ENCODE results near the gene ASTN2.

DNA sequence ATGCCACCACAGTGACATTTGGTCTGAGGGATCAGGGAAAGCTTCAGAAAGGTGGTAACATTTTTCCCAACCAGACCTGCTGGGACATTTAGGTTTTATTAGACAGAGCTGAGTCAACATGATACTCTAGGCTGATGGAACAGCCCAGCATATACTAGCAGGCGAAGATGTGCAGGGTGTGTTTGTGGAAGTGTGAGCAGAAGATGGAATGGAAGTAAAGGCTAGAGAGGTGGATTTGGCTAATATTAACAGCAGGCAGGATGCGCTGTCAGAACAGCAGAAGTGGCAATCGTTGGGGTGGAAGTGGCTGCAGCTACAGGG is 340.6 kb downstream of the ASTN2 start:
- TF ChIP-seq RBBP5 (conservative IDR thresholded peaks at IDR 0.05): no peak
- TF ChIP-seq, protein P1, sequence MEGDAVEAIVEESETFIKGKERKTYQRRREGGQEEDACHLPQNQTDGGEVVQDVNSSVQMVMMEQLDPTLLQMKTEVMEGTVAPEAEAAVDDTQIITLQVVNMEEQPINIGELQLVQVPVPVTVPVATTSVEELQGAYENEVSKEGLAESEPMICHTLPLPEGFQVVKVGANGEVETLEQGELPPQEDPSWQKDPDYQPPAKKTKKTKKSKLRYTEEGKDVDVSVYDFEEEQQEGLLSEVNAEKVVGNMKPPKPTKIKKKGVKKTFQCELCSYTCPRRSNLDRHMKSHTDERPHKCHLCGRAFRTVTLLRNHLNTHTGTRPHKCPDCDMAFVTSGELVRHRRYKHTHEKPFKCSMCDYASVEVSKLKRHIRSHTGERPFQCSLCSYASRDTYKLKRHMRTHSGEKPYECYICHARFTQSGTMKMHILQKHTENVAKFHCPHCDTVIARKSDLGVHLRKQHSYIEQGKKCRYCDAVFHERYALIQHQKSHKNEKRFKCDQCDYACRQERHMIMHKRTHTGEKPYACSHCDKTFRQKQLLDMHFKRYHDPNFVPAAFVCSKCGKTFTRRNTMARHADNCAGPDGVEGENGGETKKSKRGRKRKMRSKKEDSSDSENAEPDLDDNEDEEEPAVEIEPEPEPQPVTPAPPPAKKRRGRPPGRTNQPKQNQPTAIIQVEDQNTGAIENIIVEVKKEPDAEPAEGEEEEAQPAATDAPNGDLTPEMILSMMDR (IDR thresholded peaks at IDR 0.05 in 2 of 3, conservative IDR thresholded peaks at IDR 0.05 in 1 of 3; ENCODE audit: control insufficient read depth in 2 of 3, extremely low read depth in 1 of 3, insufficient read depth in 1 of 3, low read depth in 3 of 3, low read length in 3 of 3): no peak
- no peak for TF ChIP-seq REST (IDR thresholded peaks at IDR 0.05; ENCODE audit: low read depth, low read length)
- TF ChIP-seq MYC (IDR thresholded peaks at IDR 0.05; ENCODE audit: insufficient read depth, insufficient read length, insufficient replicate concordance, low read length, severe bottlenecking): no peak
- no peak for TF ChIP-seq IKZF1 (conservative IDR thresholded peaks at IDR 0.05)
- TF ChIP-seq, protein P2, sequence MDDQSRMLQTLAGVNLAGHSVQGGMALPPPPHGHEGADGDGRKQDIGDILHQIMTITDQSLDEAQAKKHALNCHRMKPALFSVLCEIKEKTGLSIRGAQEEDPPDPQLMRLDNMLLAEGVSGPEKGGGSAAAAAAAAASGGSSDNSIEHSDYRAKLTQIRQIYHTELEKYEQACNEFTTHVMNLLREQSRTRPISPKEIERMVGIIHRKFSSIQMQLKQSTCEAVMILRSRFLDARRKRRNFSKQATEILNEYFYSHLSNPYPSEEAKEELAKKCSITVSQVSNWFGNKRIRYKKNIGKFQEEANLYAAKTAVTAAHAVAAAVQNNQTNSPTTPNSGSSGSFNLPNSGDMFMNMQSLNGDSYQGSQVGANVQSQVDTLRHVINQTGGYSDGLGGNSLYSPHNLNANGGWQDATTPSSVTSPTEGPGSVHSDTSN (IDR thresholded peaks at IDR 0.05; ENCODE audit: insufficient replicate concordance, low read depth, low read length): no peak
- TF ChIP-seq RAD21 (IDR thresholded peaks at IDR 0.05; ENCODE audit: insufficient read depth, low read depth, low read length): no peak
- TF ChIP-seq NRF1 (conservative IDR thresholded peaks at IDR 0.05; ENCODE audit: low read depth, low read length): no peak
